H9 (cell line): ENCODE data around the gene MAP3K19. TPM values are rescaled to one million over a fixed set of nuclear protein-coding genes. Genes with fewer than 3 reads are reported as not detected.

Experiments
- DNase-seq: peaks from one replicate; pipeline ENCODE4 v3.0.0-alpha.2; 2017
- H2AFZ ChIP-seq: one replicate; pipeline ENCODE4 v1.6.1; 2013; ENCODE audit warnings: mild to moderate bottlenecking, low read length, control low read depth, moderate library complexity
- H2AK5ac ChIP-seq: 2 replicates; pipeline ENCODE4 v1.6.1; 2013; ENCODE audit warnings: low read length, control low read depth, mixed read lengths; ENCODE audit not compliant: insufficient read length
- H2BK120ac ChIP-seq: one replicate; pipeline ENCODE4 v1.6.1; 2013; ENCODE audit warnings: low read depth, mild to moderate bottlenecking, low read length, control low read depth, inconsistent platforms; ENCODE audit not compliant: poor library complexity, severe bottlenecking
- H2BK12ac ChIP-seq: 2 replicates; pipeline ENCODE4 v1.6.1; 2013; ENCODE audit warnings: low read length, control low read depth, mixed read lengths, low read depth; ENCODE audit not compliant: insufficient read length
- H2BK15ac ChIP-seq: 2 replicates; pipeline ENCODE4 v1.6.1; 2013; ENCODE audit warnings: low read depth, low read length, control low read depth
- H2BK20ac ChIP-seq: one replicate; pipeline ENCODE4 v1.6.1; 2013; ENCODE audit warnings: low read depth, mild to moderate bottlenecking, low read length, control low read depth, inconsistent platforms; ENCODE audit not compliant: poor library complexity, severe bottlenecking
- H2BK5ac ChIP-seq: 2 replicates; pipeline ENCODE4 v1.6.1; 2013; ENCODE audit warnings: low read length, control low read depth, mixed read lengths; ENCODE audit not compliant: insufficient read length
- H3K14ac ChIP-seq: 2 replicates; pipeline ENCODE4 v1.6.1; 2013; ENCODE audit warnings: low read length, control low read depth; ENCODE audit not compliant: insufficient read depth
- H3K18ac ChIP-seq: 2 replicates; pipeline ENCODE4 v1.6.1; 2013; ENCODE audit warnings: low read depth, mild to moderate bottlenecking, mixed read lengths, low read length, control low read depth; ENCODE audit not compliant: insufficient read length
- H3K23ac ChIP-seq: 2 replicates; pipeline ENCODE4 v1.6.1; 2013; ENCODE audit warnings: low read length, control low read depth, mixed read lengths, low read depth; ENCODE audit not compliant: insufficient read length
- H3K23me2 ChIP-seq: 2 replicates; pipeline ENCODE4 v1.6.1; 2013; ENCODE audit warnings: low read depth, mild to moderate bottlenecking, mixed read lengths, low read length, control low read depth; ENCODE audit not compliant: insufficient read length, poor library complexity, severe bottlenecking
- H3K27ac ChIP-seq: 2 replicates; pipeline ENCODE4 v1.5.1; 2013; ENCODE audit warnings: low read length, control low read depth, mixed read lengths, low read depth; ENCODE audit not compliant: insufficient read length
- H3K27me3 ChIP-seq: 2 replicates; pipeline ENCODE4 v1.6.1; 2013; ENCODE audit warnings: low read length, control low read depth, inconsistent platforms; ENCODE audit not compliant: insufficient read depth
- H3K4ac ChIP-seq: 2 replicates; pipeline ENCODE4 v1.6.1; 2013; ENCODE audit warnings: low read depth, mild to moderate bottlenecking, control low read depth, inconsistent platforms, low read length, moderate library complexity
- H3K4me1 ChIP-seq: 2 replicates; pipeline ENCODE4 v1.6.1; 2013; ENCODE audit warnings: low read length, control low read depth, inconsistent platforms; ENCODE audit not compliant: insufficient read depth
- H3K4me2 ChIP-seq: 2 replicates; pipeline ENCODE4 v1.6.1; 2013; ENCODE audit warnings: low read length, control low read depth, mixed read lengths; ENCODE audit not compliant: insufficient read length, insufficient read depth
- H3K56ac ChIP-seq: 2 replicates; pipeline ENCODE4 v1.6.1; 2013; ENCODE audit warnings: low read depth, mild to moderate bottlenecking, mixed read lengths, low read length, control low read depth; ENCODE audit not compliant: insufficient read length
- H3K79me1 ChIP-seq: 2 replicates; pipeline ENCODE4 v1.6.1; 2013; ENCODE audit warnings: low read depth, mild to moderate bottlenecking, moderate library complexity, low read length, control low read depth, inconsistent platforms; ENCODE audit not compliant: insufficient read depth, poor library complexity, severe bottlenecking
- H3K79me2 ChIP-seq: 2 replicates; pipeline ENCODE4 v1.6.1; 2013; ENCODE audit warnings: low read length, control low read depth, inconsistent platforms; ENCODE audit not compliant: insufficient read depth
- H3K9ac ChIP-seq: 2 replicates; pipeline ENCODE4 v1.6.1; 2013; ENCODE audit warnings: low read length, control low read depth, mixed read lengths; ENCODE audit not compliant: insufficient read length; ENCODE audit errors: extremely low read depth
- H3K9me3 ChIP-seq: one replicate; pipeline ENCODE4 v1.6.1; 2013; ENCODE audit warnings: low read depth, low read length, inconsistent platforms; ENCODE audit not compliant: control insufficient read depth
- H3T11ph ChIP-seq: one replicate; pipeline ENCODE4 v1.6.1; 2013; ENCODE audit warnings: mild to moderate bottlenecking, low read length, control low read depth, inconsistent platforms
- H4K20me1 ChIP-seq: one replicate; pipeline ENCODE4 v1.6.1; 2013; ENCODE audit not compliant: control insufficient read depth, insufficient read length, insufficient read depth
- H4K5ac ChIP-seq: 2 replicates; pipeline ENCODE4 v1.6.1; 2013; ENCODE audit warnings: low read depth, mild to moderate bottlenecking, mixed read lengths, low read length, control low read depth; ENCODE audit not compliant: insufficient read length
- H4K8ac ChIP-seq: replicated peaks from 2 replicates; pipeline ENCODE4 v1.6.1; 2013; ENCODE audit warnings: low read length, control low read depth, mixed read lengths, low read depth; ENCODE audit not compliant: insufficient read length
- H4K91ac ChIP-seq: 2 replicates; pipeline ENCODE4 v1.6.1; 2013; ENCODE audit warnings: low read depth, mild to moderate bottlenecking, moderate library complexity, mixed read lengths, low read length, control low read depth; ENCODE audit not compliant: insufficient read length
- H3K27ac Mint-ChIP-seq, 3 experiments: 2 replicates in 2 of 3; 3 replicates in 1 of 3; pipeline ENCODE4 v1.8.0; 2020 to 2021; ENCODE audit warnings: mixed read lengths in 3 of 3, mild to moderate bottlenecking in 1 of 3, moderate library complexity in 1 of 3
- H3K27me3 Mint-ChIP-seq: 2 replicates; pipeline ENCODE4 v1.8.0; 2021; ENCODE audit warnings: low read depth, mild to moderate bottlenecking, moderate library complexity, mixed read lengths
- H3K36me3 Mint-ChIP-seq, 3 experiments: 2 replicates in 2 of 3; 3 replicates in 1 of 3; pipeline ENCODE4 v1.8.0; 2020 to 2021; ENCODE audit warnings: low read depth in 3 of 3, mixed read lengths in 3 of 3; ENCODE audit not compliant: insufficient read depth in 1 of 3
- H3K4me1 Mint-ChIP-seq, 2 experiments: 2 replicates each; pipeline ENCODE4 v1.8.0; 2020; ENCODE audit warnings: mixed read lengths in 2 of 2
- H3K4me3 Mint-ChIP-seq, 2 experiments: 2 replicates in 1 of 2; 3 replicates in 1 of 2; pipeline ENCODE4 v1.8.0; 2020 to 2021; ENCODE audit warnings: mild to moderate bottlenecking in 2 of 2, mixed read lengths in 2 of 2, moderate library complexity in 1 of 2
- H3K9me3 Mint-ChIP-seq, 2 experiments: 2 replicates in 1 of 2; 3 replicates in 1 of 2; pipeline ENCODE4 v1.8.0; 2020; ENCODE audit warnings: mild to moderate bottlenecking in 2 of 2, mixed read lengths in 2 of 2, moderate library complexity in 1 of 2
- CTCF ChIP-seq: fragments of 200-600 bp; sonication (generic); conservative IDR thresholded peaks from 3 replicates; pipeline ENCODE4 v1.8.0; 2021; ENCODE audit warnings: antibody characterized with exemption, mild to moderate bottlenecking
- WGBS: extraction: QIAGEN DNeasy Blood & Tissue Kit; methylation state at CpG from one replicate; pipeline ENCODE4 v1.1.7; 2013; ENCODE audit warnings: missing lambda C conversion rate, low lambda C conversion rate, mixed read lengths; ENCODE audit not compliant: insufficient read length; ENCODE audit errors: extremely low coverage; 5-methylcytosine and 5-hydroxymethylcytosine counted together
- total RNA-seq: library from RNA; stranded (reverse); gene quantifications from 2 replicates; pipeline ENCODE4 v1.2.1, GENCODE V29; 2021

MAP3K19 gene
- total RNA-seq, 1 experiment from 2014 or later: not detected

GRCh38 chr2:135052042-135052876, 5.0 kb upstream of the MAP3K19 start, which contains the start of gene RAB3GAP1:
Gene RAB3GAP1 (plus strand): TSS chr2:135052292. CDS start chr2:135052308, 16 bp downstream.
- Histone ChIP-seq H3K14ac (peak within 1 kb of the TSS; percentile 85), H3K4me1 (no peaks in the 10 kb centered on the region), H2BK12ac (peak within 1 kb of the TSS; percentile 67), H4K20me1 (no peaks in the 10 kb centered on the region), H3K9ac (peak within 1 kb of the TSS; percentile 100), H2AK5ac (no peak within 1 kb of the TSS), H3K23ac (no peak within 1 kb of the TSS), H2BK15ac (peak within 1 kb of the TSS; percentile 87; the same call in 1 of the 2 replicates), H4K8ac (peak within 1 kb of the TSS; percentile 53), H3K27ac (peak within 1 kb of the TSS; percentile 87), H2BK5ac (peak within 1 kb of the TSS; percentile 97), H3K4ac (no peak within 1 kb of the TSS; the same call in 1 of the 2 replicates), H3K56ac (no peak within 1 kb of the TSS), H3K4me2 (peak within 1 kb of the TSS; percentile 96), H2BK20ac (no peak within 1 kb of the TSS), H4K91ac (no peak within 1 kb of the TSS), H3K27me3 (no peaks in the 10 kb centered on the region), H3K9me3 (no peaks in the 10 kb centered on the region), H2AFZ (peak within 1 kb of the TSS; percentile 99), H3K79me1 (peaks cover 9% of the 10 kb centered on the region), H4K5ac (peak within 1 kb of the TSS; percentile 99), H3K79me2 (peaks cover 6% of the 10 kb centered on the region; the same call in 1 of the 2 replicates), H2BK120ac (no peak within 1 kb of the TSS), H3K23me2 (peaks cover 4% of the 10 kb centered on the region), H3K18ac (peak within 1 kb of the TSS; percentile 94), H3T11ph (no peak within 1 kb of the TSS)
- DNase-seq: peak; percentile 86
- Mint-ChIP-seq H3K27me3 (no peaks in the 10 kb centered on the region), H3K36me3 (peaks cover 4 to 13% (median 6%) of the 10 kb centered on the region in 3 experiments; a peak in 4 of 7 replicates), H3K4me1 (peaks cover 15% of the 10 kb centered on the region in 2 experiments), H3K9me3 (no peaks in the 10 kb centered on the region), H3K27ac (peak within 1 kb of the TSS; percentile 98 to 100 (median 99)), H3K4me3 (peak within 1 kb of the TSS; percentile 99 to 100)
- TF ChIP-seq CTCF: no peak
- no CpG with 5 or more reads among the region's 45 CpGs for WGBS
